GM19023 (cell line): ENCODE measurements around the gene CRYBA2.
A peak's percentile ranks its signal among the peaks of the same experiment; 100 is the strongest.

ENCODE experiments used
- ATAC-seq: cut with Tn5 transposase; IDR thresholded peaks from one replicate; pipeline ENCODE4 v1.9.1; 2021; ENCODE audit warnings: mild to moderate bottlenecking, moderate library complexity; ENCODE audit not compliant: unreplicated experiment

The CRYBA2 gene

DNA sequence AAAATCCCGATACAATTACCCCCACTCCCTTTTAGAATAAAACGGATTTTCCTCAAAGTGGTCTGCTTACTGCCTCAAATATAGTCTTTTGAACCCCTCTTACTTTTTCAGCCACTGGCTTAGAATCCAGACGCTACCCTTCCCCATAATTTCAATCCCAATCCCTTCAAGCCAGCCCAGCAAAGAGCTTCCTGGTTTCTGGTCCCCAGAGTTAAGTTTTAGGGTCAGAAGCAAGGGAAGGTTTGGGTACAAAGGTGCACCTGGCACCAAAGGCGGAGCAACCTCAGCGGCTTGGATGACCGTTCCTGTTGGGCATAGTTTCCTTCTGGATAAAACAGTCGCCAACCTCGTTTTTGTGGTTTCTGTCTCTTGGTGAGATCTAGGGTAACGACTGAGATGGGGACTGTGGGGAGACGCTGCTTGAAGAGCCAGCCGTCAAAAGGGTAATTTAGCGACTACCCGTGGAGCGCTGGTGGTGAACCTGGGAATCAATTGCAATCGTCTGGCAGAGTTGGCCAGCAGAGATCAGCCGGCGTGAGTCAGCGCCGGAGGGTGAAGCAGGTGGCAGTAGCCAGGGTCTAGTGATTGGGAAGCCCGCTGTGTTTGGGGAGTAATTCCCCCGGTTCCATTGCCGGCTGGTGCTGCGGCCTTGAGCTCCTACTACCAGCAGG, 9.8 kb downstream of the CRYBA2 start:
- ATAC-seq, result no peak

DNA sequence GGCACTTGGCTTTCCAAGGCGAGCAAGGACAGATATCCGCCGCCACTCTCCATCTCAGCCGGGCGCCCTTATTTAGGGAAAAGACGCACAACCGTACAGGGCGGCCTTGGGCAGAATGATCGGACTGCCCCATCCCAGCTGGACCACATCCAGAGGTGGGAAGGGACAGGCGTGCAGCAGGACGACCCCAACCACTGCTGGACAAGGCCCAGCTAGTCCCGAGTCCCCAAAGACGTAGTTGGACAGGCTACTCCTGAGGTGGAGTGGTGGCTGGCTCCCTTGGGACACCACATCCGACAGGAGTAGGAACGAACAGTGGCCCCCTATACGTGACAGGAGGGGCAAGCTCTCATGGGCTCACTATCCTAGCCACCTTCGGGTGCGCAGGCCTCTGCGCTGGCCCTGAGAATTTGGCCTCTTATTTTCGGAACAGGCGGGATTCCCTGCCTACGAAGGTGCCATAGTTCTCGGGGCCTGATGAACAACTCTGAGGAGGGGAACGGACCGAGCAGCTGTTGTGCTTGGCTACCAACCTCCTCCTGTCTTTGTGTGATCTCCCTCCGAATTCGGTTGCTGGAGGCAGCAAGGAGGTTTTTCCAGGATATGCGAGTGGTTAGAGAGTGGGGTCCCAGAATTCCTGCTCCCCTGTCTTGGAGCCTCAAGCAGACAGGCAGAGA, 10.5 kb downstream of the CRYBA2 start:
- no peak for ATAC-seq

DNA sequence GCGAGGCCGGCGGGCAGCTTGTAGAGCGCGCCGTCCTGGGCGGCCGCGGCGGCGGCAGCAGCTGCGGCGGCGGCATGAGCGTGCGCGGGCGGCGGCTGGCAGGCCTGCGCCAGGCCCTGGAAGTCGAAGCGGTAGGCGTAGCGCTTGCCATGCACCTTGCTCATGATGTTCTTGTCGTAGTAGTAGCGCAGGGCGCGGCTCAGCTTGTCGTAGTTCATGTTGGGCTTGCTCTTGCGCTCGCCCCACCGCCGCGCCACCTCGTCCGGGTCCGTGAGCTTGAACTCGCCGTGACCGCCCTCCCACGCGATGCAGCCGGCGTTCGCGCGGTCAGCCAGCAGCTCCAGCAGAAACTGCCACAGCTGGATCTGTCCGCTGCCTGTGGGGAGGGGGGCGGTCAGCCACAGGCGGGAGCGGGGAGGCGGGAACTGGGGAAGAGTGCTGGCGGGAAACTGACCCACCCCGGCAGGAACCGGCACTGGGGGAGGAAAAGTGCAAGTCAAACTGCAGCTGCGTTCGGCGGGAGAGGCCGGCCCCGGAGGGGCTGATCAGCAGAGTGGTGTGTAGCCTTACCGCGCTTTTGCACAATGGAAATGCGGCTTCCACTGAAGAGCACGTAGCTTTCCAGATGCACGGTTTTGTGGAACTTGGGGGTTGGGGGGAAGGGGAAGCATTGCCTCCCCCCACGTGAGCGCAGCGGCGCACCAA, 11.2 kb downstream of the CRYBA2 start:
- no peak for ATAC-seq

DNA sequence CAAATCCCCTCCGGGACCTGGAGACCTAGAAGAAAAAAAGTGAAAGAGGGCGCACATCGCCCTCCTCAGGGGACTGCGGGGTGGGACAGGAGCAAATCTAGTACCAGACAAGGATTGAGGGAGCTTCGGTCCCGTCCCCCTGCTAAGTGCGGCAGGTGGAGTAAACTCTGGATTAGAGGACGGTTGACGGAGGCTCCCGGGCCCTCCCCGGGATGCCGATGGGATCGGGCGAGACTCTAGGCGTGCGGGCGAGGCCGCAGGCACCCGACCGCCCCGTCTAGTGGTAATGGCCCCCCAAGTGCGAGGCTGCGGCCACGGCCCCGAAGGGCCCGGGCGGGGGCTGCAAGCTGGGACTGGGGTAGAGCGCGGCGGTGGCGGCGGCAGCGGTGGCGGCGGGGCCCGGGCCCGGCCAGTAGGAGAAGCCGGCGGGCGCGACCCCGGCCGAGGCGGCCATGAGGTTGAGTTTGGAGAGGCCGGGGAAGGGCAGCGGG, 11.8 kb downstream of the CRYBA2 start:
- ATAC-seq, result no peak

DNA sequence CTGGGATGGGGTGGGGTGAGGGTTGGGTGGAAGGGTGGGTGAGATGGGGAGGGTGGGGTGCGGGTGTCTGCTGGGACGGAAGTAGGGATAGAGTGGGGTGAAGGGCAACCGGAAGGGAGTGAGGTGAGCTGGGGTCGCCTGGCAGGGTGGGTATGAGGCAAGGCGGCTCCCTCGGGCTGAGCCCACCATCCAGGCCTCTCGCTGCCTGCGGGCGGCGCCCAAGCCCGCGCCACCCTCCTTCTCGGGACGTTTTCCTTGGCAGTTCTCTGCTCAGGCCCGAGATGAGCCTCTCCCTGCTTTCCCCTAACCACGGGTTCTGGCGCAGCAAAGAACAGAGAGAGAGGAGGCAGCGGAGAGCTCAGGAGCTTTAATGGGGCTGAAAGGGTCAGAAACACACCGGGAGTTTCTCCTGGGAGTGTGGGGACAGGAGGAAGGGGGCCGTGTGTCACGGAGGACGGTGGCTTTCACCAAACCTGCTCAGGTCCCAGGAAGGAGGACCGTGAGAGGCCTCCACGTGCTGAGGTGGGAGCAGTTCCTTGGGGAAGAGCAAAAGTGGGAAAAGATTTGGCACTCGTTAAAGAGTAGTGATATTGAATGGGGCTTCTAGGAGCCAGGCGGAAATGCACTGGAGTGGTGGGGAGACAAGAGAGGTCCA, 12.4 kb downstream of the CRYBA2 start:
- ATAC-seq, result no peak

DNA sequence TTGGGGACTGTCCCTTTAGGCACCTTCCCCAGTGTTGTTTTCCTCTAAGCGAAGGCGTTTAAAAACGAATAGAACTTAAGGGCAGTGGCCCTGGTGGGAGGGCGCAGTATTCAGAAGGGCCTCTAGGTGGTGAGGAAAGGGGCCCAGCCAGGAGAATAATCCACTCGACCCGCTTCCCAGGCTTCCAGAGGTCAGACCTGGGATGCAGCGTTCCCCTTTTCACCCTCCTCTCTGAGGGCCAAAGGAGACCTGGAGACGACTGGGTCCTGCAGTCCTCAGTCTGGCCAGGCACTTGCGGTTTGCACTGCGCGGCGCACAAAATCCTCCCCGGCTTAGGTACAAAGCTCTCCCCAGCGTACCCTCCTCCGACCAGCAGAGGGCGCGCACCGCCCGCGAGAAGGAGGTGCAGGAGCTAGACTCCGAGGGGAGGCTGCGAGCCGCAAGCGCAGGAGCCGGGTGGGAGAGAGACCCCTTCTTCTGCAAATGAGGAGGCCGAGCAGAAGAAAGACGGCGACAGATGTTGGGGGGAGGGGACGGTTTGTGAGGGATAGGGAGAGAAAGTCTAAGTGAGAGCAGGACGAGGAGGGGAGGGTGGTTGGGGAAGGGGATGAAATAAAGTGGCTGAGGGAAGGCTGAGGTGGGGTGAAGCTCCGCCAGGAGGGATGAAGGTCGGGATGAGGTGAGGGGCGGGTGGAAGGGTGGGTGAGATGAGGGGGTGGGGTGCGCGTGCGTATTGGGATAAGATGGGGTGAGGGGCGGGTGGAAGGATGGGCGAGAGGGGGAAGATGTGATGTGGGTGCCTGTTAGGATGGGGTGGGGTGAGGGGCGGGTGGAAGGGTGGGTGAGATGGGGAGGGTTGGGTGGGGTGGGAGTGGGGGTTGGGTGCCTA, 13.1 kb downstream of the CRYBA2 start:
- peak; percentile 91 for ATAC-seq

DNA sequence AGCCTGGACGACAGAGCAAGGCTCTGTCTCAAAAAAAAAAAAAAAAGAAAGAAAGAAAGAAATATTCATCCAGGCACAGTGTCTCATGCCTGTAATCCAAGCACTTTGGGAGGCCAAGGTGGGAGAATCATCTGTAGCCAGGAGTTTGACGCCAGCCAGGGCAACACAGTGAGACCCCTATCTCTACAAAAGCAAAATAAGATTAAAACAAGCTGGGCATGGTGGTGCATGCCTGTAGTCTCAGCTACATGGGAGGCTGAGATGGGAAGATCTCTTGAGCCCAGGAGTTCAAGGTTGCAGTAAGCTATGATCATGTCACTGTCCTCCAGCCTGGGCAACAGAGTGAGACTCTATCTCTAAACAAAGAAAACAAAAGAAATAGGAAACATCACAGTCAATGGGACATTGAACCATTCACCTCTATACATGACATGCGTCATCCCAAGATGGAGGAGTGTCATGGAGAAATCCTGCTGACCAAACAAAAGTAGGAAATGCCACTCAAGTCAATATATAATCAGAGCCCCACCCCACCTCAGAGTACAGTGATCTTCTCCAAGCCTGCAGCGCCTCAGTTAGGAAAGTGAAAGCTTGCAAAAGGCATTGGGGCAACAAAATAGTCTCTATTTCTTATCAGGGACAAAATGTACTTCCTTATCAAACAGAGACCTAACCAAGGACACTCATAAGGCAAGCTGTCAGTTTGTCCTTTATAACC, 18.0 kb downstream of the CRYBA2 start:
- no peak for ATAC-seq

DNA sequence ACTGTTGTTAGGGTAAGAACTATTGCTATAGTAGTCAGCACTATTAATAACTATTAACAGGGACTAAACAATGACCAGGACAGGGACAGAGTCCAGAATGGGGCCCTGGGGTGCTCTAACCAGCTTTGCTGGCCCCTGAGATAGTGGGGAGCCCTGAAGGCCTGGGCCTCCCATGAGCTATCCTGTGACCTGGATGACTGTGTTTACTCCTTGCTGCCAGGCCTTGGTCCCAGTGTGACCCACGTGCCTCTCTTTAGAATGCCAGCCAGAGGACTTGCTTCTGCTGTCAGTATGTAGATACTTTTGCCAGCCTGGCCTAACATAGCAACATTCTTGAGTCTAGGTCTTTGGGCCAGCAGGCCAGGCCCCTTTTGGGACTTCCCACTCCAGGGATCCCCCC, 22.3 kb downstream of the CRYBA2 start:
- ATAC-seq, result no peak

DNA sequence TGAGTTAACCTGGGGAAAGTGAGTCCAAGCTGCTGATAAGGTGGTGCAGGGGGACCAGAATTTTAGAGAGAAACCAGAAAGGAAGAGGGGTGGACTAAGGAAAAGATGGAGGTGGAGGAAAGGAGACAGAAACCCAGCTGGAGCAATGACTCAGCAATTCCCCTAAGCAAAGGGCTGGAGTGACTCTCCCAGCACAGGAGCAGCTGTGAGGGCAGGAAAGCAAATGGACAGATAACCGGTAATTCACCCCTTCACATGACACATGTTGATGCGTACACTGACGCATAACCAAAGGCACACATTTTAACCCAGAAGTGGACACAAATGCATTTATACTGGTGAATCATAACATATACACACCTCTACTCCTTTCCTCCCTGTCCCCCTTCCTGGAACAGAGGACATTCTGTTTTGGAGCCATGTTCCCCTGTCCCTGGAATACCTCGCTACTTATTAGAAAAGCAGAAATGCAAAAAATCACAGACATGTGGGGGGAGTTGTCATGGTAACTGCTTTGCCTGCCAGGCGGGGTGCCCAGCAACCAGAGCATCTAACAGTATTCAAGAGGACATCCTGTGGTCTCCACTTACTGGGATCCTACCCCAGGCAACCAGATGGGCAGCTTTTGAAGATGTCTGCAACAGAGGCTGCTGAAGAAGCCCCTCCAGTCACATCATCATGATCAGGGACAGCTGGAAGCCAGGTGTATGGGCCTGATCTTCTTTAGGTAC, 29.0 kb downstream of the CRYBA2 start:
- no peak for ATAC-seq

DNA sequence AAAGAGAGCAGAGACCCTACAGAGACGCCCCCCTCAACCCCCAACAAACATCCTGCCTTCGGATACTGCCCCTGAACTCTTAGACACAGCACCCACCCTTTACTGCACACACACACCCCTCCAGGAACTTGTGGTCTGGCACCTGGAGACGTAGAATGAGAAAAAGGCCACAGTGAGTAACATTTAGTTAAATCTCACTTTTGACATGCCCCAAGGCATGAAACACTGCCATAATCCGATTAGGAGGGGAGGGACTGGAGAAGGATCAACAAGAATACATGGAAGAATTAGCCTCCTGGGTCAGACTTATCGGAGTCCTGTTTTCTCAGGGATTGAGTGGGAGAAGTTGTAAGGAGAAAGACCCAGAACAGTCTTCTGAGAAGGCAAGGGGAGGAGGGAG, 29.6 kb downstream of the CRYBA2 start:
- no peak for ATAC-seq

DNA sequence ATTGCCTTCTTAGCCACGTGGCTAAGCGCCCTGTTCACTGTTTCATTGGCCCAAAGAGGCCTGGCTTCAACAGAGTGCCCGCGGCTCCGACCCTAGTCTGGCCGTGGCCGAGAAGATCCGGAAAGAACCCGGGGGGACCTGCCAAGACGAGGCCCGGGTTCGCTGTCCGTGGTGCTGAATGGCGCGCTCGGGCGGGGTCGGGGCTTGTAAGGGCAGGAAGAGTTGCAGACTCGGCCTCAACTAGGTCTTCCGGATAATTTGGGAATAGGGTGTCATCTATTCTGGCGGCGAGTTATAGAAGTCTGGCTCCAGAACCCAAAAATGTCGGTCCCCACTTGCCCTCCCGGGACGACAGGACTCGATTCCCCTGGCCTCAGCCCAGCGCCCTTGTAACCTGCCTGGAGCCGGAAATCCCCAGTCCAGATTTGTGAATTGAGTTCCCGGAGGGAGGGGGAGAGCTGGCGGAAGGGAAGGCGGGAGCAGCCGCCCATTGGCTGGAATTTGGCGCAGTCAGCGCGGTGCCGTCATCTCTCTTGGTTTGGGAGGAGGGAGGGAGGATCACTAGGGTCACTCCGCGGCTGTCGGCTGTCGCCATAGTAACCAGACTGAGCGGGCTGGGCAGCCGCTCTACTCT, 30.2 kb downstream of the CRYBA2 start:
- no peak for ATAC-seq

DNA sequence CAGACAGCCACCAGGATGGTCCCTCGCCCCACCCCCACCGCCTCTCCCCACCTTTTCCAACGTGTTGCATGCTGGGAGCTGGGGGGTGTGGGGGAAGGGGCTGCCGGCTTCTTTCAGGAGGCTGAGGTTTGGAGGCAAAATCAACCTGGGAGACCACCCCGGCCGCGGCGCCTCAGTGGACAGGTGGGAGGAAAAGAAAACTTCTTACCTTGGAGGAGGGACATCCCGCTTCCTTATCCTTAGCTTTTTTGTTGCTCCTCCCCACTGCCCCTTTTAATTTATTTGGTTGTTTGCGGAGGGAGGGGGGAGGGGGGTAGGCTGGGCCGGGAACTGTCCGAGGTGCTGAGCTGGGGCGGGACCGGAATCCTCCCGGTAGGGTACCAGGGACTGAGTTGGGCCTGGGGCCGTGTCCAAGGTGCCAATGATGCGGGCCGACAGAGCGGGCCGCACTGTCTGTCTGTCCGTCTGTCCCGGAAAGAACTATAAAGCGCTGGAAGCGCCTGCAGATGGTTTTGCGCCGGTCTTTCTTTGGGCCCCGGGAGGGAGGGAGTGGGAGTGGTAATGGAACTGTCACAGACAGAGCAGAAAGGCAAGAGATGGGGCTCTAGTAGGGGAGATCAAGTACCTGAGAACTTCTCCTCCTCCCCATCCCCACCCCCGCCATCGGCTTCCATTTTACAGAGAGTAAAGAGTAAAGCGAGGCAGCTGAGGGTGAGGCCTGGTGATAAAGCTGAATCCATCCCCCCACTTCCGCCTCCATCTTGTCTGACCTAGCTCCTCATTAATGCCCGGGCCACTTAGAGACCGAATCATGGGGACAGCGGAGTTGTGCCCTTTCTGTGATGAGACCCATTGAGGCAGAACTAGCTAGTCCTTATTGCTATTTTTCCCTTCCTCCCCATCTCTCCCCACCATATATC, 31.3 kb downstream of the CRYBA2 start:
- ATAC-seq, result no peak

DNA sequence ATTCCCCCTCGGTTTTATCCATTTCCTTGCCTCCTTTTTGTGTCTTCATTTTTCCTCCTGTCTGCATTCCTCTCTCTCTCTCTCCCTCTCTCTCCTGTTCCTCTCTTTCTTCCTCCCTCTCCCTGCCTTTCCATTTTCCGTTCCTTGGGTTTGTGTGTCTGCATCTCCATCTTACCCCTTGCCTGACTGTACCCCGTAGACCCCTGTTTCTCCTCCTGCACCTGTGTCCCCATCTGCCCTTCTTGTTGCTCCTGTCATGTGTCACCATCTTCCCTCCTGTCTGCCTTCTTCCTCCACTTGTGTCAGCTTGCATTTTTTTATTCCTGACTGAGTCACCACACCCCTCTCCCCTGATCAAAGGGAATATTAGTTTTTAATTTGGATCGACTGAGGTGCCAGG, 32.0 kb downstream of the CRYBA2 start:
- no peak for ATAC-seq

DNA sequence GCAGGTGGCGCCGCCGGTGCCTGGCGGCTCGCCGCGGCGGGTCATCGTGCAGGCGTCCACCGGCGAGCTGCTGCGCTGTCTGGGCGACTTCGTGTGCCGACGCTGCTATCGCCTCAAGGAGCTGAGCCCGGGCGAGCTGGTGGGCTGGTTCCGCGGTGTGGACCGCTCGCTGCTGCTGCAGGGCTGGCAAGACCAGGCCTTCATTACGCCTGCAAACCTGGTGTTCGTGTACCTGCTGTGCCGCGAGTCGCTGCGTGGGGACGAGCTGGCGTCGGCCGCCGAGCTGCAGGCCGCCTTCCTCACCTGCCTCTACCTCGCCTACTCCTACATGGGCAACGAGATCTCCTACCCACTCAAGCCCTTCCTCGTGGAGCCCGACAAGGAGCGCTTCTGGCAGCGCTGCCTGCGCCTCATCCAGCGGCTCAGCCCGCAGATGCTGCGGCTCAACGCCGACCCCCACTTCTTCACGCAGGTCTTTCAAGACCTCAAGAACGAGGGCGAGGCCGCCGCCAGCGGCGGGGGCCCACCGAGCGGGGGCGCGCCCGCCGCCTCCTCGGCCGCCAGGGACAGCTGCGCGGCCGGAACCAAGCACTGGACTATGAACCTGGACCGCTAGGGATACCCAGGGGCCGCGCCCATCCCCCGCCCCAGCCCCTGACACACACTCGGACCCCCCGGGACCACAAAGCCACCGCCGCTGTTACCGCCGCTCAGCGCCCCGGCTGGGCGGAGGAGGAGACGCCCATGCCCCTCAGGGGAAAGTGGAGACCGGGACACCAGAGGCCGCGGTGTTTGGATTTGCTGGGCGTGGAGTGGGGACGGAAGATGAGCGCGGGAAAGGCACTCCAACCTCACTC, 32.7 kb downstream of the CRYBA2 start:
- ATAC-seq, result no peak

DNA sequence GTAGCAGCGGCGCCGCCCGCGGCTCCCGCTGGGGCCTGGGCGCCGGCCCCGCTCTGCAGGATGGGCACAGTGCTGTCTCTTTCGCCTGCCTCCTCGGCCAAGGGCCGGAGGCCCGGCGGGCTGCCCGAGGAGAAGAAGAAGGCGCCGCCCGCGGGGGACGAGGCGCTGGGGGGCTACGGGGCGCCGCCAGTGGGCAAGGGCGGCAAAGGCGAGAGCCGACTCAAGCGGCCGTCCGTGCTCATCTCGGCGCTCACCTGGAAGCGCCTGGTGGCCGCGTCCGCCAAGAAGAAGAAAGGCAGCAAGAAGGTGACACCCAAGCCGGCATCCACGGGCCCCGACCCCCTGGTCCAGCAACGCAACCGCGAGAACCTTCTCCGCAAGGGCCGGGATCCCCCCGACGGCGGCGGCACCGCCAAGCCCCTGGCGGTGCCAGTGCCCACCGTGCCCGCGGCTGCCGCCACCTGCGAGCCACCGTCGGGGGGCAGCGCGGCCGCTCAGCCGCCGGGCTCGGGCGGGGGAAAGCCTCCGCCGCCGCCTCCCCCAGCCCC, 33.4 kb downstream of the CRYBA2 start:
- ATAC-seq, result no peak

DNA sequence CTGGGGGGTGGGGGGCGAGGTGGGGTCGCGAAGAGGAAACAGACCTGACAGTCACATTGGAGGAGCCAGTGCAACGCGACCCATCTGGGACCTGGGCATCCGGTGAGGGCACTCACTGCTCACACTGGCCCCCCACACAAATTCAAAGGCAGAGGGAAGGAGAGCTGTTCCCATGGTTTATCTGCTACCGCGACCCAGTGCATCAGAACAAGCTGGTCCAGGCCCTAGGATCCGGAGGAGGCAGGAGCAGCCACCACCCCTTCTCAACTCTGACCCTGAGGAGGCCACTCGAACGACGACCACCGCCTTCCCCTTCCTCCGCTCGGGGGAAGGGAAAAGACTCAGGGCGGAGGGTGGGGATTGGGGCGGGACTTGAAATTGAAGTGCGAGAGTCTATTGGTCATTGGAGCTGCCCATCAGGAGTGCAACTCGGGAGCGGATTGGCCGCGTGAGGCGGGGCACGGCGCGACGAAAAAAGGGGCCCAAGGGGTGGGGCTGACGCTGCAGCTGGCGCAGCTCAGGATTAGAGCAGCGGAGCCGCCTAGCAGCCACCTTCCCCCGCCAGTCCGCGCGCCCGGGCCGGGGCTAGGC, 34.0 kb downstream of the CRYBA2 start, which contains the start of gene CDK5R2:
Gene CDK5R2 (plus strand): TSS at position 526 of the 591 bp plus-strand sequence. CDS start 155 bp downstream, outside the sequence.
- peak; percentile 95 for ATAC-seq
